ENCODE measurements around the gene UQCRQ. TPM values are rescaled to one million over a fixed set of nuclear protein-coding genes. Genes with fewer than 3 reads are reported as not detected.

UQCRQ gene
- total RNA-seq, 1 experiment from 2014 or later: 719 TPM

- no peaks in the 10 kb centered on the region for H3K27me3 Mint-ChIP-seq (ENCODE audit: unreplicated experiment)
- H3K27ac Mint-ChIP-seq (ENCODE audit: unreplicated experiment): no peak overlapping the region
- intact Hi-C loops (cut with micrococcal nuclease; ENCODE audit: unreplicated experiment): loop anchor here (10.0 kb wide), 1 partner anchor 163 kb away; no protein-coding TSS in a partner anchor
- CTCF ChIA-PET: interaction anchor here (1.4 kb wide), 1 partner anchor 9 kb away, joined by 3 read pairs; no protein-coding TSS in a partner anchor
- H3K4me3 Mint-ChIP-seq (ENCODE audit: low read depth, unreplicated experiment): no peak overlapping the region
- no TSS peak for BruUV-seq (replicated peaks)
- peaks cover 8% of the 10 kb centered on the region for H3K4me1 Mint-ChIP-seq (ENCODE audit: low read depth, unreplicated experiment)
- H3K9me3 Mint-ChIP-seq (ENCODE audit: low read depth, unreplicated experiment): no peaks in the 10 kb centered on the region
- no peak for TF ChIP-seq CTCF (IDR thresholded peaks at IDR 0.05; ENCODE audit: unreplicated experiment)
- peaks cover 14% of the 10 kb centered on the region for H3K36me3 Mint-ChIP-seq (ENCODE audit: insufficient read depth, unreplicated experiment)
- DNase-seq: no peak
Measured at GRCh38 chr5:132901730-132902129, 35.3 kb downstream of the UQCRQ start.

GRCh38 chr5:132905938-132906337 lies 39.5 kb downstream of the UQCRQ start:
- no peak for DNase-seq
- H3K27ac Mint-ChIP-seq (ENCODE audit: unreplicated experiment): no peak overlapping the region
- peaks cover 8% of the 10 kb centered on the region for H3K4me1 Mint-ChIP-seq (ENCODE audit: low read depth, unreplicated experiment)
- intact Hi-C loops (cut with micrococcal nuclease; ENCODE audit: unreplicated experiment): loop anchor here (10.0 kb wide), 1 partner anchor 159 kb away; no protein-coding TSS in a partner anchor
- CTCF ChIA-PET: interaction anchor here (0.7 kb wide), 1 partner anchor 20 kb away, joined by 4 read pairs; no protein-coding TSS in a partner anchor
- BruUV-seq (replicated peaks): no TSS peak
- no peak for TF ChIP-seq CTCF (IDR thresholded peaks at IDR 0.05; ENCODE audit: unreplicated experiment)
- no peaks in the 10 kb centered on the region for H3K36me3 Mint-ChIP-seq (ENCODE audit: insufficient read depth, unreplicated experiment)
- no peak overlapping the region for H3K4me3 Mint-ChIP-seq (ENCODE audit: low read depth, unreplicated experiment)
- H3K9me3 Mint-ChIP-seq (ENCODE audit: low read depth, unreplicated experiment): no peaks in the 10 kb centered on the region
- H3K27me3 Mint-ChIP-seq (ENCODE audit: unreplicated experiment): no peaks in the 10 kb centered on the region

DNA sequence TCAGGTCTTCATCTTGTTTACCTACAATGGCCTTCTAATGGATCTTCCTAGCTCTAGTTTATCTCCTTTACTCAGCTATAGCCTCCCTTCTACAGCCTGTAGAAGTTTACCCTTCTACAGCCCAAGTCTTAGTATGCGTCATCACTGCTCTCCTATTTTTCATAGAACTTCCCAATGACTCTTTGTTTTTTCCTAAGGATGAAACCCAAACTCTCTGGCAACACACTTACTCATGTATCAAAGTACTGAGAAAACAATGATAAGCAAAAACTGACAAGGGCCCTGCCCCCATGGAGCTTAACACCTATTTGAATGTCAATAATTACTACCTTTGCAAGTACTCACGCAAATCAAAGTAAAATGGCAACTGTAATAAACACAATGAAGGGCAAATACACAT lies 40.7 kb downstream of the UQCRQ start:
- BruUV-seq (replicated peaks): no TSS peak
- no peaks in the 10 kb centered on the region for H3K27me3 Mint-ChIP-seq (ENCODE audit: unreplicated experiment)
- intact Hi-C loops (cut with micrococcal nuclease; ENCODE audit: unreplicated experiment): loop anchor here (10.0 kb wide), 1 partner anchor 158 kb away; no protein-coding TSS in a partner anchor
- H3K36me3 Mint-ChIP-seq (ENCODE audit: insufficient read depth, unreplicated experiment): peaks cover 5% of the 10 kb centered on the region
- DNase-seq: no peak
- no peaks in the 10 kb centered on the region for H3K9me3 Mint-ChIP-seq (ENCODE audit: low read depth, unreplicated experiment)
- no peak overlapping the region for H3K27ac Mint-ChIP-seq (ENCODE audit: unreplicated experiment)
- TF ChIP-seq CTCF (IDR thresholded peaks at IDR 0.05; ENCODE audit: unreplicated experiment): no peak
- H3K4me1 Mint-ChIP-seq (ENCODE audit: low read depth, unreplicated experiment): peaks cover 8% of the 10 kb centered on the region
- CTCF ChIA-PET: no interaction called here
- H3K4me3 Mint-ChIP-seq (ENCODE audit: low read depth, unreplicated experiment): no peak overlapping the region

DNA sequence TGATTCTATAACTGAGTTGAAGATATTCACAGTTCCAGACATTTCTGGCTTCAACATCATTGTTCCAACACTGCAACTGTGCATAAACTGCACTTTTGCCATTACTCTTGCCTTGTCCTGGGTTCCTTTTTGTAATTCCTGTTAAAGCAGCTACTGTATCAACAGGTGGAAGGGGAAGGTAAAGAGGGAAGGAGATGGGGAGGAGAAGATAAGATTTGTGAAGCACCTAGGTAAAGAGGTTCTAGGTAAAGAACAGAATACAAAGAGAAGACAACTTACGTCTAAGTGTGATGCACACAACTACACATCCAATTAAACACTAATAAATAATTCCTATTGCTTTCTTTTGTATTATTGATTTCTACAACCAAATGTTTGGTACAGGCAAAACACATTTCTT lies 43.3 kb downstream of the UQCRQ start:
- intact Hi-C loops (cut with micrococcal nuclease; ENCODE audit: unreplicated experiment): loop anchor here (10.0 kb wide), 1 partner anchor 155 kb away; no protein-coding TSS in a partner anchor
- H3K27ac Mint-ChIP-seq (ENCODE audit: unreplicated experiment): no peak overlapping the region
- no peak overlapping the region for H3K4me3 Mint-ChIP-seq (ENCODE audit: low read depth, unreplicated experiment)
- CTCF ChIA-PET: interaction anchor here (1.4 kb wide), 1 partner anchor 8 kb away, joined by 3 read pairs; no protein-coding TSS in a partner anchor
- H3K4me1 Mint-ChIP-seq (ENCODE audit: low read depth, unreplicated experiment): peaks cover 8% of the 10 kb centered on the region
- BruUV-seq (replicated peaks): no TSS peak
- H3K27me3 Mint-ChIP-seq (ENCODE audit: unreplicated experiment): no peaks in the 10 kb centered on the region
- H3K9me3 Mint-ChIP-seq (ENCODE audit: low read depth, unreplicated experiment): no peaks in the 10 kb centered on the region
- TF ChIP-seq CTCF (IDR thresholded peaks at IDR 0.05; ENCODE audit: unreplicated experiment): no peak
- peaks cover 10% of the 10 kb centered on the region for H3K36me3 Mint-ChIP-seq (ENCODE audit: insufficient read depth, unreplicated experiment)
- DNase-seq: no peak
